ENCODE data around the gene LZTS2.
A peak's percentile ranks its signal among the peaks of the same experiment; 100 is the strongest.

LZTS2 gene

GRCh38 chr10:100998991-100999741 lies 442 bp upstream of the LZTS2 start:
- peak; percentile 61 to 79 for DNase-seq

GRCh38 chr10:101000127-101000914 lies 713 bp downstream of the LZTS2 start:
- no peak for DNase-seq

- DNase-seq = peak; percentile 60 to 61
Measured at GRCh38 chr10:101000915-101001658, 1.5 kb downstream of the LZTS2 start.

GRCh38 chr10:101001659-101002035 lies 2.0 kb downstream of the LZTS2 start:
- no peak for DNase-seq

GRCh38 chr10:101002456-101002855 lies 2.8 kb downstream of the LZTS2 start:
- DNase-seq = no peak

GRCh38 chr10:101003639-101004206 lies 4.1 kb downstream of the LZTS2 start:
- DNase-seq = no peak

GRCh38 chr10:101005361-101005760 lies 5.8 kb downstream of the LZTS2 start:
- no peak for DNase-seq

GRCh38 chr10:101005869-101006567 lies 6.4 kb downstream of the LZTS2 start:
- DNase-seq = no peak

GRCh38 chr10:101006593-101007098 lies 7.0 kb downstream of the LZTS2 start:
- peak in 1 of 2 donors; percentile 29 for DNase-seq

GRCh38 chr10:101007099-101007711 lies 7.6 kb downstream of the LZTS2 start:
- no peak for DNase-seq

- peak; percentile 10 to 55 for DNase-seq
Measured at GRCh38 chr10:101007915-101008822, 8.6 kb downstream of the LZTS2 start.

GRCh38 chr10:101008823-101009423 lies 9.3 kb downstream of the LZTS2 start:
- peak; percentile 72 to 76 for DNase-seq

- DNase-seq = no peak
Measured at GRCh38 chr10:101010329-101010728, 10.7 kb downstream of the LZTS2 start.

GRCh38 chr10:101011517-101012423 lies 12.2 kb downstream of the LZTS2 start:
- DNase-seq = no peak

- peak; percentile 94 to 95 for DNase-seq
Measured at GRCh38 chr10:101012525-101013364, 13.1 kb downstream of the LZTS2 start.

GRCh38 chr10:101013365-101013825 lies 13.8 kb downstream of the LZTS2 start:
- DNase-seq = no peak

- DNase-seq = peak; percentile 58 to 73
Measured at GRCh38 chr10:101014230-101014884, 14.7 kb downstream of the LZTS2 start.

All from hippocampal formation (tissue), 2 donors.